ENCODE data around the gene TTC27.

The TTC27 gene

GRCh38 chr2:32743480-32744236 is 115.8 kb downstream of the TTC27 start:
- ATAC-seq (ENCODE audit: insufficient read depth, low read depth) (no peak), DNase-seq (no peak)
- Histone ChIP-seq H3K9ac (ENCODE audit: low read depth, low read length) (no peak overlapping the region), H2AFZ (ENCODE audit: low read depth, low read length) (no peak overlapping the region), H3K79me2 (ENCODE audit: insufficient read depth, low read length) (no peaks in the 10 kb centered on the region), H3K27ac (ENCODE audit: low read length) (no peak overlapping the region), H3K9me3 (ENCODE audit: insufficient read depth, low read length, severe bottlenecking) (peaks cover 6% of the 10 kb centered on the region), H3K4me3 (ENCODE audit: low read depth in 1 of 2, low read length in 2 of 2) (no peak overlapping the region), H4K20me1 (ENCODE audit: insufficient read depth, low read length) (no peaks in the 10 kb centered on the region), H3K27me3 (ENCODE audit: insufficient read depth, low read length, poor library complexity) (no peaks in the 10 kb centered on the region), H3K4me1 (ENCODE audit: insufficient read depth, low read length) (no peaks in the 10 kb centered on the region), H3K36me3 (ENCODE audit: insufficient read depth, low read length) (peaks cover 31% of the 10 kb centered on the region; the same call in 1 of the 2 replicates), H3K4me2 (ENCODE audit: insufficient read depth, low read length) (no peak overlapping the region)
- no peak for TF ChIP-seq CTCF (IDR thresholded peaks at IDR 0.05; ENCODE audit: borderline replicate concordance, extremely low read depth, low read length, poor library complexity, severe bottlenecking)
- TF ChIP-seq EZH2 (IDR thresholded peaks at IDR 0.05; ENCODE audit: borderline replicate concordance, low read depth, low read length, severe bottlenecking): no peak

- H3K9me3 ChIP-seq (ENCODE audit: insufficient read depth, low read length, severe bottlenecking): peaks cover 6% of the 10 kb centered on the region
- no peak for ATAC-seq (ENCODE audit: insufficient read depth, low read depth)
Measured at GRCh38 chr2:32745191-32745590, 117.3 kb downstream of the TTC27 start.

GRCh38 chr2:32745675-32746074 is 117.8 kb downstream of the TTC27 start:
- no peaks in the 10 kb centered on the region for H3K4me1 ChIP-seq (ENCODE audit: insufficient read depth, low read length)
- H2AFZ ChIP-seq (ENCODE audit: low read depth, low read length): no peak overlapping the region
- H4K20me1 ChIP-seq (ENCODE audit: insufficient read depth, low read length): no peaks in the 10 kb centered on the region
- H3K36me3 ChIP-seq (ENCODE audit: insufficient read depth, low read length): peaks cover 38% of the 10 kb centered on the region; the same call in 1 of the 2 replicates
- ATAC-seq (ENCODE audit: insufficient read depth, low read depth): no peak
- no peak overlapping the region for H3K27ac ChIP-seq (ENCODE audit: low read length)
- H3K9me3 ChIP-seq (ENCODE audit: insufficient read depth, low read length, severe bottlenecking): peaks cover 6% of the 10 kb centered on the region
- H3K4me3 ChIP-seq (ENCODE audit: low read depth in 1 of 2, low read length in 2 of 2): no peak overlapping the region
- TF ChIP-seq EZH2 (IDR thresholded peaks at IDR 0.05; ENCODE audit: borderline replicate concordance, low read depth, low read length, severe bottlenecking): no peak
- TF ChIP-seq CTCF (IDR thresholded peaks at IDR 0.05; ENCODE audit: borderline replicate concordance, extremely low read depth, low read length, poor library complexity, severe bottlenecking): no peak
- no peaks in the 10 kb centered on the region for H3K79me2 ChIP-seq (ENCODE audit: insufficient read depth, low read length)
- no peak for DNase-seq
- no peak overlapping the region for H3K4me2 ChIP-seq (ENCODE audit: insufficient read depth, low read length)
- no peaks in the 10 kb centered on the region for H3K27me3 ChIP-seq (ENCODE audit: insufficient read depth, low read length, poor library complexity)
- H3K9ac ChIP-seq (ENCODE audit: low read depth, low read length): no peak overlapping the region

More at GRCh38 chr2:32745191-32745590, 117.3 kb downstream of the TTC27 start:
- DNase-seq: no peak
- Histone ChIP-seq H3K79me2 (ENCODE audit: insufficient read depth, low read length) (no peaks in the 10 kb centered on the region), H3K27ac (ENCODE audit: low read length) (no peak overlapping the region), H2AFZ (ENCODE audit: low read depth, low read length) (no peak overlapping the region), H3K36me3 (ENCODE audit: insufficient read depth, low read length) (peaks cover 36% of the 10 kb centered on the region; the same call in 1 of the 2 replicates), H3K9ac (ENCODE audit: low read depth, low read length) (no peak overlapping the region), H3K4me1 (ENCODE audit: insufficient read depth, low read length) (no peaks in the 10 kb centered on the region), H3K27me3 (ENCODE audit: insufficient read depth, low read length, poor library complexity) (no peaks in the 10 kb centered on the region), H3K4me3 (ENCODE audit: low read depth in 1 of 2, low read length in 2 of 2) (no peak overlapping the region), H3K4me2 (ENCODE audit: insufficient read depth, low read length) (no peak overlapping the region), H4K20me1 (ENCODE audit: insufficient read depth, low read length) (no peaks in the 10 kb centered on the region)
- TF ChIP-seq CTCF (IDR thresholded peaks at IDR 0.05; ENCODE audit: borderline replicate concordance, extremely low read depth, low read length, poor library complexity, severe bottlenecking) (no peak), EZH2 (IDR thresholded peaks at IDR 0.05; ENCODE audit: borderline replicate concordance, low read depth, low read length, severe bottlenecking) (no peak)

All from DND-41 (cell line).